Cardiac muscle cell (in vitro differentiated cells and primary cell): ENCODE data around the gene KRT222. TPM values are rescaled to one million over a fixed set of nuclear protein-coding genes. Genes with fewer than 3 reads are reported as not detected.

Source experiments
- DNase-seq, 2 donors: peaks; one replicate each; pipeline versions ENCODE4 v3.0.0 to v3.0.0-alpha.2; 2010 to 2017; ENCODE audit warnings: low read depth in 1 of 2, low spot score in 1 of 2
- H3K27ac ChIP-seq: fragments of 200-600 bp; sonication (generic); 2 replicates; pipeline ENCODE4 v1.5.1; 2016
- H3K27me3 ChIP-seq: fragments of 200-600 bp; sonication (generic); 2 replicates; pipeline ENCODE4 v1.6.0; 2016; ENCODE audit warnings: control low read depth
- H3K36me3 ChIP-seq: fragments of 200-600 bp; sonication (generic); 2 replicates; pipeline ENCODE4 v1.5.1; 2016; ENCODE audit warnings: control low read depth
- H3K4me1 ChIP-seq: fragments of 200-600 bp; sonication (generic); 2 replicates; pipeline ENCODE4 v1.8.1; 2017; ENCODE audit warnings: low read depth, mild to moderate bottlenecking, mixed run types
- H3K4me3 ChIP-seq: fragments of 200-600 bp; sonication (generic); 2 replicates; pipeline ENCODE4 v1.5.1; 2016; ENCODE audit warnings: mild to moderate bottlenecking
- H3K9me3 ChIP-seq: fragments of 200-600 bp; sonication (generic); 2 replicates; pipeline ENCODE4 v1.5.1; 2017; ENCODE audit warnings: low read depth, mild to moderate bottlenecking, control low read depth
- CTCF ChIP-seq: IDR thresholded peaks from 2 replicates; pipeline ENCODE4 v1.5.1; 2012; ENCODE audit warnings: low read depth, mild to moderate bottlenecking, low read length
- polyA plus RNA-seq: library from polyadenylated mRNA; unstranded; fragments of >200 nt; fragmentation: Nextera tagmentation; extraction: Ambion mirVana; gene quantifications from 2 replicates; pipeline ENCODE4 v1.2.1, GENCODE V29; 2016
- total RNA-seq: library from RNA; depleted of rRNA; stranded (reverse); fragments of >200 nt; gene quantifications from 2 replicates; pipeline ENCODE4 v1.2.3, GENCODE V29; 2016

The KRT222 gene
- total and polyA plus RNA-seq, 2 experiments from 2014 or later, result 0.29 TPM; not detected in 1

- H3K27me3 ChIP-seq, result no peaks in the 10 kb centered on the region
- no peaks in the 10 kb centered on the region for H3K36me3 ChIP-seq
- DNase-seq, result no peak
- no peak overlapping the region for H3K27ac ChIP-seq
- no peaks in the 10 kb centered on the region for H3K4me1 ChIP-seq
- H3K9me3 ChIP-seq, result no peaks in the 10 kb centered on the region
- no peak overlapping the region for H3K4me3 ChIP-seq
- no peak for TF ChIP-seq CTCF
Observed at GRCh38 chr17:40678902-40679522, 14.0 kb upstream of the KRT222 start.

- Histone ChIP-seq H3K27me3 (no peaks in the 10 kb centered on the region), H3K4me3 (no peak overlapping the region), H3K27ac (no peak overlapping the region), H3K4me1 (no peaks in the 10 kb centered on the region), H3K9me3 (no peaks in the 10 kb centered on the region), H3K36me3 (no peaks in the 10 kb centered on the region)
- TF ChIP-seq CTCF, result no peak
- no peak for DNase-seq
Observed at GRCh38 chr17:40675905-40676304, 10.9 kb upstream of the KRT222 start.

GRCh38 chr17:40672654-40673053 lies 7.7 kb upstream of the KRT222 start:
- Histone ChIP-seq H3K27ac (no peak overlapping the region), H3K36me3 (no peaks in the 10 kb centered on the region), H3K4me1 (no peaks in the 10 kb centered on the region), H3K4me3 (no peak overlapping the region), H3K9me3 (no peaks in the 10 kb centered on the region), H3K27me3 (no peaks in the 10 kb centered on the region)
- no peak for TF ChIP-seq CTCF
- DNase-seq, result no peak

- H3K36me3 ChIP-seq, result no peaks in the 10 kb centered on the region
- no peak for TF ChIP-seq CTCF
- no peaks in the 10 kb centered on the region for H3K9me3 ChIP-seq
- no peaks in the 10 kb centered on the region for H3K27me3 ChIP-seq
- H3K4me1 ChIP-seq, result no peaks in the 10 kb centered on the region
- no peak for DNase-seq
- H3K4me3 ChIP-seq, result no peak overlapping the region
- H3K27ac ChIP-seq, result no peak overlapping the region
Observed at GRCh38 chr17:40671282-40671681, 6.3 kb upstream of the KRT222 start.

GRCh38 chr17:40666331-40666730 lies 1.4 kb upstream of the KRT222 start:
- Histone ChIP-seq H3K4me3 (no peak overlapping the region), H3K36me3 (no peaks in the 10 kb centered on the region), H3K27ac (no peak overlapping the region), H3K9me3 (no peaks in the 10 kb centered on the region), H3K4me1 (no peaks in the 10 kb centered on the region), H3K27me3 (no peaks in the 10 kb centered on the region)
- TF ChIP-seq CTCF, result no peak
- DNase-seq, result no peak
